Measurements from ENCODE around the gene DBNDD1. TPM values are rescaled to one million over a fixed set of nuclear protein-coding genes. Genes with fewer than 3 reads are reported as not detected.
A peak's percentile ranks its signal among the peaks of the same experiment; 100 is the strongest.

DBNDD1 gene
- total RNA-seq, 1 donor from 2014 or later: 24.0 TPM

- H3K4me1 ChIP-seq (ENCODE audit: insufficient read depth, low read length): no peaks in the 10 kb centered on the region
- H3K9ac ChIP-seq (ENCODE audit: low read length): no peak overlapping the region
- H3K4me3 ChIP-seq (ENCODE audit: insufficient read depth, low read depth, low read length): no peak overlapping the region
- no peak overlapping the region for H3K4me2 ChIP-seq (ENCODE audit: low read length)
- no peak overlapping the region for H3K27ac ChIP-seq (ENCODE audit: low read depth, low read length)
- H3K4me1 Mint-ChIP-seq (ENCODE audit: low read depth, unreplicated experiment): no peaks in the 10 kb centered on the region
- TF ChIP-seq, protein P1, sequence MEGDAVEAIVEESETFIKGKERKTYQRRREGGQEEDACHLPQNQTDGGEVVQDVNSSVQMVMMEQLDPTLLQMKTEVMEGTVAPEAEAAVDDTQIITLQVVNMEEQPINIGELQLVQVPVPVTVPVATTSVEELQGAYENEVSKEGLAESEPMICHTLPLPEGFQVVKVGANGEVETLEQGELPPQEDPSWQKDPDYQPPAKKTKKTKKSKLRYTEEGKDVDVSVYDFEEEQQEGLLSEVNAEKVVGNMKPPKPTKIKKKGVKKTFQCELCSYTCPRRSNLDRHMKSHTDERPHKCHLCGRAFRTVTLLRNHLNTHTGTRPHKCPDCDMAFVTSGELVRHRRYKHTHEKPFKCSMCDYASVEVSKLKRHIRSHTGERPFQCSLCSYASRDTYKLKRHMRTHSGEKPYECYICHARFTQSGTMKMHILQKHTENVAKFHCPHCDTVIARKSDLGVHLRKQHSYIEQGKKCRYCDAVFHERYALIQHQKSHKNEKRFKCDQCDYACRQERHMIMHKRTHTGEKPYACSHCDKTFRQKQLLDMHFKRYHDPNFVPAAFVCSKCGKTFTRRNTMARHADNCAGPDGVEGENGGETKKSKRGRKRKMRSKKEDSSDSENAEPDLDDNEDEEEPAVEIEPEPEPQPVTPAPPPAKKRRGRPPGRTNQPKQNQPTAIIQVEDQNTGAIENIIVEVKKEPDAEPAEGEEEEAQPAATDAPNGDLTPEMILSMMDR (IDR thresholded peaks at IDR 0.05; ENCODE audit: insufficient read depth, low read depth, low read length): no peak
- no peak for TF ChIP-seq EZH2 (IDR thresholded peaks at IDR 0.05; ENCODE audit: insufficient read depth, low read length)
- no peak for FAIRE-seq
- H3K36me3 Mint-ChIP-seq (ENCODE audit: low read depth, unreplicated experiment): peaks cover 26% of the 10 kb centered on the region
- H4K20me1 ChIP-seq (ENCODE audit: insufficient read depth, low read length): peaks cover 5% of the 10 kb centered on the region
- peaks cover 30% of the 10 kb centered on the region for H3K36me3 ChIP-seq (ENCODE audit: insufficient read depth, low read length)
- no peaks in the 10 kb centered on the region for H3K27me3 Mint-ChIP-seq (ENCODE audit: low read depth, unreplicated experiment)
- H2AFZ ChIP-seq (ENCODE audit: low read depth, low read length): no peak overlapping the region
- H3K4me3 Mint-ChIP-seq (ENCODE audit: unreplicated experiment): no peak overlapping the region
- no peaks in the 10 kb centered on the region for H3K27me3 ChIP-seq (ENCODE audit: insufficient read depth, low read length)
- no peaks in the 10 kb centered on the region for H3K9me3 ChIP-seq (ENCODE audit: insufficient read depth, low read depth, low read length)
- peak overlapping the region; percentile 55 for H3K27ac Mint-ChIP-seq (ENCODE audit: unreplicated experiment)
- DNase-seq (ENCODE audit: low read depth): no peak
- H3K79me2 ChIP-seq (ENCODE audit: insufficient read depth, low read length): peaks cover 3% of the 10 kb centered on the region
- H3K9me3 Mint-ChIP-seq (ENCODE audit: unreplicated experiment): peaks cover 2% of the 10 kb centered on the region
Measured at GRCh38 chr16:89986600-89986999, 32.7 kb downstream of the DBNDD1 start.

DNA sequence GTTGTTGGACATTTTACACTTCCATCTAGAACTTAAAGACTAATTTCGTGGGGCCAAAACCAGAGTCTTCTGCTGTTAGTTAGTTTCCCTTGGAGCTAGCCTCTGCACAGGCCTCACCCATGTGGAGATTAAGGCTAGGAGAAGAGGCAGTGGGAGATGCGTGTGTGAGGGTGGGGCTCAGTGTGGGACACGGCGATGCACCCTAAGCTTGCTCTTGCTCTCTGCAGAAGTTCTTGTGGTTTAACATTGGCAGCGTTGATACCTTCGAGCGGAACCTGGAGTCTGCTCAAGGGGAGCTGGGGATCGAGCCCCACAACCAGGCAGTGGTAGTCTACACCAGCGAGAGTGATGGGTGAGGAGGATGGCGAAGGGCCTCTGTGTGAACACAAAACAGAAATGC is 34.0 kb downstream of the DBNDD1 start:
- peaks cover 24% of the 10 kb centered on the region for H3K36me3 Mint-ChIP-seq (ENCODE audit: low read depth, unreplicated experiment)

GRCh38 chr16:89984216-89984615 is 35.0 kb downstream of the DBNDD1 start:
- DNase-seq (ENCODE audit: low read depth): no peak
- Mint-ChIP-seq H3K27ac (ENCODE audit: unreplicated experiment) (no peak overlapping the region), H3K9me3 (ENCODE audit: unreplicated experiment) (no peaks in the 10 kb centered on the region), H3K36me3 (ENCODE audit: low read depth, unreplicated experiment) (peaks cover 28% of the 10 kb centered on the region), H3K27me3 (ENCODE audit: low read depth, unreplicated experiment) (no peaks in the 10 kb centered on the region), H3K4me1 (ENCODE audit: low read depth, unreplicated experiment) (no peaks in the 10 kb centered on the region), H3K4me3 (ENCODE audit: unreplicated experiment) (no peak overlapping the region)
- Histone ChIP-seq H3K79me2 (ENCODE audit: insufficient read depth, low read length) (peaks cover 8% of the 10 kb centered on the region), H3K4me1 (ENCODE audit: insufficient read depth, low read length) (no peaks in the 10 kb centered on the region), H3K27ac (ENCODE audit: low read depth, low read length) (no peak overlapping the region), H2AFZ (ENCODE audit: low read depth, low read length) (no peak overlapping the region), H3K9ac (ENCODE audit: low read length) (no peak overlapping the region), H3K27me3 (ENCODE audit: insufficient read depth, low read length) (no peaks in the 10 kb centered on the region), H3K4me2 (ENCODE audit: low read length) (no peak overlapping the region), H3K4me3 (ENCODE audit: insufficient read depth, low read depth, low read length) (no peak overlapping the region), H4K20me1 (ENCODE audit: insufficient read depth, low read length) (no peaks in the 10 kb centered on the region), H3K36me3 (ENCODE audit: insufficient read depth, low read length) (peaks cover 31% of the 10 kb centered on the region), H3K9me3 (ENCODE audit: insufficient read depth, low read depth, low read length) (no peaks in the 10 kb centered on the region)
- FAIRE-seq: no peak
- TF ChIP-seq, protein P1 (IDR thresholded peaks at IDR 0.05; ENCODE audit: insufficient read depth, low read depth, low read length): no peak
- no peak for TF ChIP-seq EZH2 (IDR thresholded peaks at IDR 0.05; ENCODE audit: insufficient read depth, low read length)

More for the DNA sequence above, 34.0 kb downstream of the DBNDD1 start:
- no peaks in the 10 kb centered on the region for H3K4me1 Mint-ChIP-seq (ENCODE audit: low read depth, unreplicated experiment)
- no peaks in the 10 kb centered on the region for H3K9me3 ChIP-seq (ENCODE audit: insufficient read depth, low read depth, low read length)
- FAIRE-seq: no peak
- H4K20me1 ChIP-seq (ENCODE audit: insufficient read depth, low read length): no peaks in the 10 kb centered on the region
- no peak for DNase-seq (ENCODE audit: low read depth)
- no peak overlapping the region for H3K27ac ChIP-seq (ENCODE audit: low read depth, low read length)
- H3K27ac Mint-ChIP-seq (ENCODE audit: unreplicated experiment): no peak overlapping the region
- H2AFZ ChIP-seq (ENCODE audit: low read depth, low read length): no peak overlapping the region
- H3K36me3 ChIP-seq (ENCODE audit: insufficient read depth, low read length): peaks cover 27% of the 10 kb centered on the region
- no peak for TF ChIP-seq EZH2 (IDR thresholded peaks at IDR 0.05; ENCODE audit: insufficient read depth, low read length)
- TF ChIP-seq, protein P1 (IDR thresholded peaks at IDR 0.05; ENCODE audit: insufficient read depth, low read depth, low read length): no peak
- no peak overlapping the region for H3K9ac ChIP-seq (ENCODE audit: low read length)
- no peak overlapping the region for H3K4me3 ChIP-seq (ENCODE audit: insufficient read depth, low read depth, low read length)
- no peak overlapping the region for H3K4me2 ChIP-seq (ENCODE audit: low read length)
- no peak overlapping the region for H3K4me3 Mint-ChIP-seq (ENCODE audit: unreplicated experiment)
- H3K79me2 ChIP-seq (ENCODE audit: insufficient read depth, low read length): peaks cover 2% of the 10 kb centered on the region
- H3K27me3 ChIP-seq (ENCODE audit: insufficient read depth, low read length): no peaks in the 10 kb centered on the region
- no peaks in the 10 kb centered on the region for H3K27me3 Mint-ChIP-seq (ENCODE audit: low read depth, unreplicated experiment)
- no peaks in the 10 kb centered on the region for H3K9me3 Mint-ChIP-seq (ENCODE audit: unreplicated experiment)
- H3K4me1 ChIP-seq (ENCODE audit: insufficient read depth, low read length): no peaks in the 10 kb centered on the region
